Osteoblast (primary cell): ENCODE data around the gene SFTA2. TPM values are rescaled to one million over a fixed set of nuclear protein-coding genes. Genes with fewer than 3 reads are reported as not detected.
A peak's percentile ranks its signal among the peaks of the same experiment; 100 is the strongest.

Experiments
- DNase-seq: peaks from one replicate; pipeline ENCODE4 v3.0.0; 2011; ENCODE audit warnings: low spot score, mixed read lengths; ENCODE audit not compliant: insufficient read length; ENCODE audit errors: missing footprints
- H2AFZ ChIP-seq: 2 replicates; pipeline ENCODE4 v1.6.0; 2011; ENCODE audit warnings: mild to moderate bottlenecking, low read length
- H3K27ac ChIP-seq: 2 replicates; pipeline ENCODE4 v1.5.1; 2011; ENCODE audit warnings: mild to moderate bottlenecking, low read depth, low read length, moderate library complexity
- H3K27me3 ChIP-seq: 2 replicates; pipeline ENCODE4 v1.6.0; 2012; ENCODE audit warnings: mild to moderate bottlenecking, control low read depth, inconsistent platforms, low read length, moderate library complexity; ENCODE audit not compliant: insufficient read depth
- H3K36me3 ChIP-seq: 2 replicates; pipeline ENCODE4 v1.5.1; 2011; ENCODE audit warnings: mild to moderate bottlenecking, low read length, control low read depth, moderate library complexity; ENCODE audit not compliant: insufficient read depth
- H3K4me1 ChIP-seq: 2 replicates; pipeline ENCODE4 v1.5.1; 2011; ENCODE audit warnings: mild to moderate bottlenecking, low read length, control low read depth, moderate library complexity; ENCODE audit not compliant: insufficient read depth
- H3K4me2 ChIP-seq: 2 replicates; pipeline ENCODE4 v1.6.0; 2011; ENCODE audit warnings: mild to moderate bottlenecking, low read length; ENCODE audit not compliant: insufficient read depth
- H3K4me3 ChIP-seq: fragments of 200-600 bp; sonication (generic); 3 replicates; pipeline ENCODE4 v1.5.1; 2012; ENCODE audit warnings: mild to moderate bottlenecking, low read length, inconsistent platforms; ENCODE audit not compliant: insufficient read depth
- H3K79me2 ChIP-seq: 2 replicates; pipeline ENCODE4 v1.6.0; 2012; ENCODE audit warnings: mild to moderate bottlenecking, low read length, control low read depth, inconsistent platforms; ENCODE audit not compliant: insufficient read depth
- H3K9me3 ChIP-seq: 2 replicates; pipeline ENCODE4 v1.5.1; 2011; ENCODE audit warnings: low read depth, low read length, control low read depth
- H4K20me1 ChIP-seq: 2 replicates; pipeline ENCODE4 v1.6.0; 2012; ENCODE audit warnings: mild to moderate bottlenecking, low read length, control low read depth; ENCODE audit not compliant: insufficient read depth
- CTCF ChIP-seq: IDR thresholded peaks from 2 replicates; pipeline ENCODE4 v1.5.1; 2011; ENCODE audit warnings: mild to moderate bottlenecking, low read depth, low read length, moderate library complexity; ENCODE audit errors: extremely low read depth
- total RNA-seq: library from RNA; depleted of rRNA; stranded (reverse); fragments of >200 nt; gene quantifications from 2 replicates; pipeline ENCODE4 v1.2.3, GENCODE V29; 2012

The SFTA2 gene
- total RNA-seq, 1 donor, result not detected

- Histone ChIP-seq H3K4me1 (no peaks in the 10 kb centered on the region), H3K9me3 (no peaks in the 10 kb centered on the region), H4K20me1 (no peaks in the 10 kb centered on the region), H3K36me3 (peaks cover 61% of the 10 kb centered on the region), H3K27ac (no peak overlapping the region), H3K79me2 (no peaks in the 10 kb centered on the region), H2AFZ (no peak overlapping the region), H3K27me3 (no peaks in the 10 kb centered on the region), H3K4me3 (no peak overlapping the region), H3K4me2 (no peak overlapping the region)
- no peak for TF ChIP-seq CTCF
- no peak for DNase-seq
Observed at GRCh38 chr6:30922447-30922852, 9.5 kb downstream of the SFTA2 start.

GRCh38 chr6:30918670-30919069 is 13.3 kb downstream of the SFTA2 start:
- no peaks in the 10 kb centered on the region for H3K27me3 ChIP-seq
- H3K9me3 ChIP-seq, result no peaks in the 10 kb centered on the region
- no peak for TF ChIP-seq CTCF
- H3K4me1 ChIP-seq, result peaks cover 18% of the 10 kb centered on the region
- no peak overlapping the region for H2AFZ ChIP-seq
- peaks cover 61% of the 10 kb centered on the region for H3K36me3 ChIP-seq
- DNase-seq, result peak; percentile 36
- no peak overlapping the region for H3K4me2 ChIP-seq
- no peaks in the 10 kb centered on the region for H3K79me2 ChIP-seq
- H3K27ac ChIP-seq, result no peak overlapping the region
- H3K4me3 ChIP-seq, result no peak overlapping the region
- no peaks in the 10 kb centered on the region for H4K20me1 ChIP-seq

- Histone ChIP-seq H3K27me3 (no peaks in the 10 kb centered on the region), H3K79me2 (no peaks in the 10 kb centered on the region), H3K4me2 (no peak overlapping the region), H3K27ac (no peak overlapping the region), H4K20me1 (no peaks in the 10 kb centered on the region), H3K4me1 (peaks cover 19% of the 10 kb centered on the region), H3K9me3 (no peaks in the 10 kb centered on the region), H3K36me3 (peaks cover 57% of the 10 kb centered on the region), H2AFZ (no peak overlapping the region), H3K4me3 (no peak overlapping the region)
- no peak for DNase-seq
- TF ChIP-seq CTCF, result no peak
Observed at GRCh38 chr6:30917487-30917886, 14.5 kb downstream of the SFTA2 start.

- TF ChIP-seq CTCF, result no peak
- H2AFZ ChIP-seq, result no peak overlapping the region
- H3K4me1 ChIP-seq, result peaks cover 19% of the 10 kb centered on the region
- no peak overlapping the region for H3K4me3 ChIP-seq
- no peak overlapping the region for H3K4me2 ChIP-seq
- no peak overlapping the region for H3K27ac ChIP-seq
- H4K20me1 ChIP-seq, result no peaks in the 10 kb centered on the region
- no peaks in the 10 kb centered on the region for H3K79me2 ChIP-seq
- H3K36me3 ChIP-seq, result peaks cover 53% of the 10 kb centered on the region
- H3K9me3 ChIP-seq, result no peaks in the 10 kb centered on the region
- H3K27me3 ChIP-seq, result no peaks in the 10 kb centered on the region
- no peak for DNase-seq
Observed at GRCh38 chr6:30917041-30917440, 14.9 kb downstream of the SFTA2 start.
